Heart left ventricle (tissue), 13 donors: ENCODE data around the gene ATG4A.

Source experiments
- CTCF ChIP-seq, 12 donors: fragments of 200-600 bp; sonication (generic) in 4 of 12; IDR thresholded peaks; one replicate each; pipeline versions ENCODE4 v1.5.0 to v1.8.0; 2018 to 2022; ENCODE audit warnings: antibody characterized with exemption in 12 of 12, mild to moderate bottlenecking in 5 of 12
- POLR2A ChIP-seq, 2 donors: fragments of 450-650 bp; IDR thresholded peaks; one replicate each; pipeline ENCODE4 v1.6.1; 2017; ENCODE audit warnings: antibody characterized with exemption in 2 of 2, mild to moderate bottlenecking in 2 of 2, moderate library complexity in 2 of 2
- donor health status: ischemic (EF 13 %, LVEDD 7.1; RV severe dilation, severe dysfunction).
- donor health status: DM: no; HTN: yes; CAD: no.
- donor health status: DM: no; HTN: no; CAD: no.
- donor health status: ischemic (EF 25% LVEDD 6.9; RV normal size, moderate dysfunction).
- donor health status: ischemic (EF 25% LVEDD 5.7; RV mildly dilated, moderate dysfunction).
- donor health status: ischemic (EF 35%, LVEDD 5.7; RV mildly dilated, moderate dysfunction).
- donor health status: nonischemic (EF 11% LVEDD 7.7; RV severe dilation, severe dysfunction).
- donor health status: DM: yes; HTN: yes; CAD: no.
- donor health status: PGD.
- donor health status: ischemic (EF 29% LVEDD 5.4; RV normal size, mild dysfunction).
- donor health status: nonischemic (EF 23%, LVEDD 6.1; RV moderate dilation, normal function).

- TF ChIP-seq POLR2A (IDR thresholded peaks at IDR 0.05): no peak
- TF ChIP-seq CTCF (IDR thresholded peaks at IDR 0.05): no peak
Measured at GRCh38 chrX:108160309-108160708, 68.7 kb downstream of the ATG4A start.
